ENCODE measurements around the gene TUSC2. TPM values are rescaled to one million over a fixed set of nuclear protein-coding genes. Genes with fewer than 3 reads are reported as not detected.
"Not testable (repeated sequence)": the region's sequence is repeated elsewhere in the genome, so short reads cannot be mapped to it uniquely, and the experiment has no call there.

Gene TUSC2
- total RNA-seq, 2 donors from 2014 or later: 17.7 to 18.0 TPM

GRCh38 chr3:50286322-50287227 is 41.4 kb downstream of the TUSC2 start:
- DNase-seq (no peak), ATAC-seq (no peak)
- no peaks in the 10 kb centered on the region for H3K9me3 ChIP-seq (ENCODE audit: control insufficient read depth, low read length, poor library complexity, severe bottlenecking)
- Mint-ChIP-seq H3K4me1 (peaks cover 7% of the 10 kb centered on the region), H3K27ac (no peak overlapping the region), H3K36me3 (ENCODE audit: low read depth) (no peaks in the 10 kb centered on the region), H3K27me3 (no peaks in the 10 kb centered on the region), H3K4me3 (no peak overlapping the region)

- ATAC-seq; H3K9me3 ChIP-seq (ENCODE audit: control insufficient read depth, low read length, poor library complexity, severe bottlenecking); DNase-seq; H3K36me3 Mint-ChIP-seq (ENCODE audit: low read depth); H3K27me3 Mint-ChIP-seq; H3K27ac Mint-ChIP-seq; H3K4me1 Mint-ChIP-seq; H3K4me3 Mint-ChIP-seq: not testable (repeated sequence)
These were observed 43.9 kb downstream of the TUSC2 start for GRCh38 chr3:50284121-50284520.

- no peaks in the 10 kb centered on the region for H3K9me3 ChIP-seq (ENCODE audit: control insufficient read depth, low read length, poor library complexity, severe bottlenecking)
- Mint-ChIP-seq H3K27ac (no peak overlapping the region), H3K36me3 (ENCODE audit: low read depth) (peaks cover 2% of the 10 kb centered on the region), H3K4me1 (peaks cover 10% of the 10 kb centered on the region), H3K4me3 (no peak overlapping the region), H3K27me3 (peaks cover 19% of the 10 kb centered on the region)
- no peak for DNase-seq
- ATAC-seq: no peak
These were observed 48.6 kb downstream of the TUSC2 start for GRCh38 chr3:50279255-50280016.

GRCh38 chr3:50278880-50279224 is 49.2 kb downstream of the TUSC2 start, which contains the start of gene LSMEM2:
LSMEM2 (plus strand) TSS chr3:50279087; CDS start chr3:50279114, 27 bp downstream.
- H3K27ac Mint-ChIP-seq: no peak within 1 kb of the TSS
- H3K9me3 ChIP-seq (ENCODE audit: control insufficient read depth, low read length, poor library complexity, severe bottlenecking): no peaks in the 10 kb centered on the region
- ATAC-seq: no peak
- H3K27me3 Mint-ChIP-seq: peaks cover 25% of the 10 kb centered on the region
- H3K4me1 Mint-ChIP-seq: peaks cover 14% of the 10 kb centered on the region
- no peak within 1 kb of the TSS for H3K4me3 Mint-ChIP-seq
- peaks cover 5% of the 10 kb centered on the region for H3K36me3 Mint-ChIP-seq (ENCODE audit: low read depth)
- DNase-seq: no peak

- Mint-ChIP-seq H3K27me3 (peaks cover 25% of the 10 kb centered on the region), H3K4me3 (no peak overlapping the region), H3K4me1 (peaks cover 14% of the 10 kb centered on the region), H3K27ac (no peak overlapping the region), H3K36me3 (ENCODE audit: low read depth) (peaks cover 5% of the 10 kb centered on the region)
- ATAC-seq (no peak), DNase-seq (no peak)
- no peaks in the 10 kb centered on the region for H3K9me3 ChIP-seq (ENCODE audit: control insufficient read depth, low read length, poor library complexity, severe bottlenecking)
These were observed 49.7 kb downstream of the TUSC2 start for GRCh38 chr3:50278123-50278879.

- Mint-ChIP-seq H3K4me3 (no peak overlapping the region), H3K36me3 (ENCODE audit: low read depth) (peaks cover 8% of the 10 kb centered on the region), H3K4me1 (peaks cover 19% of the 10 kb centered on the region), H3K27me3 (peaks cover 30% of the 10 kb centered on the region), H3K27ac (peak overlapping the region; percentile 49)
- DNase-seq: no peak
- no peaks in the 10 kb centered on the region for H3K9me3 ChIP-seq (ENCODE audit: control insufficient read depth, low read length, poor library complexity, severe bottlenecking)
- no peak for ATAC-seq
These were observed 51.3 kb downstream of the TUSC2 start for GRCh38 chr3:50276762-50277101.

GRCh38 chr3:50275996-50276761 is 51.8 kb downstream of the TUSC2 start:
- H3K36me3 Mint-ChIP-seq (ENCODE audit: low read depth): peaks cover 8% of the 10 kb centered on the region
- no peak for DNase-seq

GRCh38 chr3:50275141-50275995 is 52.7 kb downstream of the TUSC2 start:
- peaks cover 8% of the 10 kb centered on the region for H3K36me3 Mint-ChIP-seq (ENCODE audit: low read depth)
- peak overlapping the region; percentile 90 for H3K27ac Mint-ChIP-seq
- ATAC-seq (no peak), DNase-seq (no peak)
- H3K4me1 Mint-ChIP-seq: peaks cover 21% of the 10 kb centered on the region
- peak overlapping the region; percentile 70 for H3K4me3 Mint-ChIP-seq
- no peaks in the 10 kb centered on the region for H3K9me3 ChIP-seq (ENCODE audit: control insufficient read depth, low read length, poor library complexity, severe bottlenecking)
- peaks cover 30% of the 10 kb centered on the region for H3K27me3 Mint-ChIP-seq

More at GRCh38 chr3:50275996-50276761, 51.8 kb downstream of the TUSC2 start:
- H3K9me3 ChIP-seq (ENCODE audit: control insufficient read depth, low read length, poor library complexity, severe bottlenecking): no peaks in the 10 kb centered on the region
- ATAC-seq: peak; percentile 47
- H3K27me3 Mint-ChIP-seq: peaks cover 30% of the 10 kb centered on the region
- H3K4me1 Mint-ChIP-seq: peaks cover 21% of the 10 kb centered on the region
- H3K4me3 Mint-ChIP-seq: peak overlapping the region; percentile 78
- H3K27ac Mint-ChIP-seq: peak overlapping the region; percentile 49

Other genes starting within 250 kb of the TUSC2 start
- gene RBM5, start 239.3 kb downstream of the TUSC2 start, total RNA-seq: 100 to 1,000 TPM; 292 to 353 TPM
- under 1 TPM in 1 of 2 donors, not detected in 1; 0.18 TPM for gene SEMA3F, start 172.9 kb downstream of the TUSC2 start, total RNA-seq
- under 1 TPM in 1 of 2 donors, not detected in 1; 0.10 TPM for gene GNAT1, start 136.6 kb downstream of the TUSC2 start, total RNA-seq
- gene SLC38A3, start 123.0 kb downstream of the TUSC2 start, total RNA-seq: under 1 TPM in 1 of 2 donors, not detected in 1; 0.78 TPM
- gene GNAI2, start 92.0 kb downstream of the TUSC2 start, total RNA-seq: 100 to 1,000 TPM; 266 to 288 TPM
- 1 to 10 TPM; 1.7 to 1.8 TPM for gene SEMA3B, start 59.1 kb downstream of the TUSC2 start, total RNA-seq
- not detected for gene LSMEM2, start 49.1 kb downstream of the TUSC2 start, total RNA-seq
- 10 to 100 TPM; 46.7 to 49.2 TPM for gene IFRD2, start 35.8 kb downstream of the TUSC2 start, total RNA-seq
- gene HYAL3, start 28.8 kb downstream of the TUSC2 start, total RNA-seq: 1 to 10 TPM; 2.7 to 3.7 TPM
- 10 to 100 TPM; 35.3 to 42.9 TPM for gene NAA80, start 28.8 kb downstream of the TUSC2 start, total RNA-seq
- gene HYAL1, start 24.6 kb downstream of the TUSC2 start, total RNA-seq: under 1 TPM in 1 of 2 donors, not detected in 1; 0.44 TPM
- 1 to 10 TPM; 1.6 to 2.1 TPM for gene HYAL2, start 5.5 kb downstream of the TUSC2 start, total RNA-seq
- 100 to 1,000 TPM in 1 of 2 donors, 10 to 100 TPM in 1; 83.5 to 105 TPM for gene RASSF1, start 12.6 kb upstream of the TUSC2 start, total RNA-seq
- gene ZMYND10, start 17.5 kb upstream of the TUSC2 start, total RNA-seq: 1 to 10 TPM; 1.1 to 1.3 TPM
- 10 to 100 TPM; 27.5 to 29.1 TPM for gene NPRL2, start 22.6 kb upstream of the TUSC2 start, total RNA-seq
- 10 to 100 TPM; 20.8 to 27.2 TPM for gene CYB561D2, start 22.6 kb upstream of the TUSC2 start, total RNA-seq
- 10 to 100 TPM; 16.7 to 17.4 TPM for gene TMEM115, start 31.3 kb upstream of the TUSC2 start, total RNA-seq
- gene CACNA2D2, start 175.4 kb upstream of the TUSC2 start, total RNA-seq: 1 to 10 TPM; 2.2 to 3.5 TPM
- 10 to 100 TPM; 15.0 to 17.1 TPM for gene C3orf18, start 239.5 kb upstream of the TUSC2 start, total RNA-seq
- gene HEMK1, start 241.3 kb upstream of the TUSC2 start, total RNA-seq: 10 to 100 TPM; 22.7 to 25.1 TPM